ENCODE data around the gene PPP1R13B. TPM values are rescaled to one million over a fixed set of nuclear protein-coding genes. Genes with fewer than 3 reads are reported as not detected.

PPP1R13B gene
- polyA plus RNA-seq, 1 donor (not counting 4 experiments of a cell fraction or from before 2014, with no cell fraction given), result 7.7 TPM

DNA sequence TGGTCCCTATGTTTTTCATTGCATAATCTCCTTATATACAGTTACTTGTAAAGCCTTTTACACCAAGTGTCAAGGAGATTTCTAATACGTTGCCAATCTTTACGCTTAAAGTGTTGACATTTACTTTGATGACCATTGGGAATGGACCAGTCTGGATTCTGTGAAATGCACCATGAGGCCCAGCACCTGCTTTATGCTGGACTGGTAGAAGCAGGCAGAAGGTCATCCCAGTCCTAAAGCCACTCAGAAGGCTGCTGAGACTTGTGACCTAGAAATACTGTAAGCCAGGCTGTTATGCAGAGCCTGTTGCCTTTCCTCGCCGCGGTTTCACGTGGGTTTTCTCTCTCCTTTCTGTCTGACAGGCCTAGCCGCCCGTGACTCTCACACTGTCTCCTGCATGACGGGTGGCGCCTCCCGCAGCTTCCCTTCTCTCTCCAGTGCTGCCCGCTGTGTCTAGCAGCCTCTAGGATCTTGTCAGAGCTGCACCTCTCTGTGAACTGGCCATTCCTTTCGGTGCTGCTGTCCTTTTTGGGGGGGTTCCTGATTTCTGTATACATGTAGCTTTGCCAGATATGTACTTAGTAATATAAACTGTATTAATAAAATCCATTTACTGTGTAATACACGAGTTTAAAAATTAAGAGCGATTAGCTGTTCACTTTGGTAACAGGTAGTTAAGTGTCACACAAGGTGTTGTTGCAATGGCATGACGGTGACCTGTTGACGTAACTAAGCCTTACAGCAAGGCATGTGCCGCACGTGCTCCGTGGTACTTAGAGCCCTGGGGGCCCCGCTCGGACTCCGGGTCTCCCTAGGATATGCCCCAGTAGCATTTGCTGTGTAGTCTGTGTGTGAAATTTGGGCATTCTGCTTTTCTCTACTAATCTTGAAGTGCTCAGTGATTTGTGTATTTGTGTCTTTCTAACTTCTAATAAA lies 161.8 kb downstream of the PPP1R13B start:
- no peak overlapping the region for H3K27ac ChIP-seq (ENCODE audit: control insufficient read depth, insufficient read depth, low read length)
- H3K36me3 ChIP-seq (ENCODE audit: control insufficient read depth in 2 of 2, extremely low read depth in 1 of 2, insufficient read depth in 2 of 2, low read length in 2 of 2), result peaks cover 41 to 53% of the 10 kb centered on the region in 2 experiments
- TF ChIP-seq, protein P1, sequence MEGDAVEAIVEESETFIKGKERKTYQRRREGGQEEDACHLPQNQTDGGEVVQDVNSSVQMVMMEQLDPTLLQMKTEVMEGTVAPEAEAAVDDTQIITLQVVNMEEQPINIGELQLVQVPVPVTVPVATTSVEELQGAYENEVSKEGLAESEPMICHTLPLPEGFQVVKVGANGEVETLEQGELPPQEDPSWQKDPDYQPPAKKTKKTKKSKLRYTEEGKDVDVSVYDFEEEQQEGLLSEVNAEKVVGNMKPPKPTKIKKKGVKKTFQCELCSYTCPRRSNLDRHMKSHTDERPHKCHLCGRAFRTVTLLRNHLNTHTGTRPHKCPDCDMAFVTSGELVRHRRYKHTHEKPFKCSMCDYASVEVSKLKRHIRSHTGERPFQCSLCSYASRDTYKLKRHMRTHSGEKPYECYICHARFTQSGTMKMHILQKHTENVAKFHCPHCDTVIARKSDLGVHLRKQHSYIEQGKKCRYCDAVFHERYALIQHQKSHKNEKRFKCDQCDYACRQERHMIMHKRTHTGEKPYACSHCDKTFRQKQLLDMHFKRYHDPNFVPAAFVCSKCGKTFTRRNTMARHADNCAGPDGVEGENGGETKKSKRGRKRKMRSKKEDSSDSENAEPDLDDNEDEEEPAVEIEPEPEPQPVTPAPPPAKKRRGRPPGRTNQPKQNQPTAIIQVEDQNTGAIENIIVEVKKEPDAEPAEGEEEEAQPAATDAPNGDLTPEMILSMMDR (optimal IDR thresholded peaks at IDR 0.05 in 1 of 3, IDR thresholded peaks at IDR 0.05 in 1 of 3, conservative IDR thresholded peaks at IDR 0.05 in 1 of 3; ENCODE audit: extremely low read depth in 1 of 3, insufficient read depth in 2 of 3, low read length in 3 of 3), result no peak
- TF ChIP-seq EZH2 (IDR thresholded peaks at IDR 0.05; ENCODE audit: low read length), result no peak
- H3K4me2 ChIP-seq (ENCODE audit: control insufficient read depth, extremely low read depth, insufficient read depth, low read depth, low read length), result no peak overlapping the region
- no peak overlapping the region for H3K9ac ChIP-seq (ENCODE audit: control insufficient read depth, extremely low read depth, insufficient read depth, low read length)
- peaks cover 7% of the 10 kb centered on the region for H3K79me2 ChIP-seq (ENCODE audit: control insufficient read depth, insufficient read depth, low read length)
- H3K9me3 ChIP-seq (ENCODE audit: control insufficient read depth, low read depth, low read length), result no peaks in the 10 kb centered on the region
- H3K27me3 ChIP-seq (ENCODE audit: control insufficient read depth, extremely low read depth, insufficient read depth, low read length), result no peaks in the 10 kb centered on the region
- peaks cover 9% of the 10 kb centered on the region for H3K4me1 ChIP-seq (ENCODE audit: control insufficient read depth, extremely low read depth, insufficient read depth, low read length)
- no peak overlapping the region for H3K4me3 ChIP-seq (ENCODE audit: control insufficient read depth in 2 of 3, extremely low read depth in 1 of 3, insufficient read depth in 2 of 3, low read depth in 1 of 3, low read length in 3 of 3)
- DNase-seq (ENCODE audit: low read depth, low spot score) (no peak), FAIRE-seq (no peak)
- no peaks in the 10 kb centered on the region for H3K9me1 ChIP-seq (ENCODE audit: control insufficient read depth, extremely low read depth, insufficient read depth, low read length)
- dilution Hi-C loops (cut with MboI; ENCODE audit: extremely low pct_ligation_motif_present, low sequenced_read_pairs), result no loop called here
- no peak overlapping the region for H2AFZ ChIP-seq (ENCODE audit: control insufficient read depth, low read length)
- peaks cover 4% of the 10 kb centered on the region for H4K20me1 ChIP-seq (ENCODE audit: control insufficient read depth, extremely low read depth, insufficient read depth, low read length)

DNA sequence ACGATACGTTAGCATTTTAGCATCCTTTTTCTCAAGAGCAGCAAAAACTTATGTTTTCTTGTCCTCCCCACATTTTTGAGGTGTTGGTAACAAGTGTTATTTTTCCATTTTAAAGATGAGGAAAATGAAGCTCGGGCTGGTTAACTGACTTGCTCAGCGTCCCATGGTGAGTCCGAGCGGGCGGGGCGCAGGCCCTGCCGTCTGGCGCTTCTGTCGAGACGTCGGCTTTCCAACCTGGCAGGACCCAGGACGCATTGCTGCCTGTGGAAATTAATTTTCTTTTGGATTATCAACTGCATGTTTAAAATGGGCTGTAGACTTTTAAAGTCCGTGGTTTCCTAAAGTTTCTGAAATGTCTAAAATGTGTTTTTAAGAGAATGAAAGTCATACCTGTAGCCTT lies 162.5 kb downstream of the PPP1R13B start:
- H3K4me2 ChIP-seq (ENCODE audit: control insufficient read depth, extremely low read depth, insufficient read depth, low read depth, low read length), result no peak overlapping the region
- no peak for DNase-seq (ENCODE audit: low read depth, low spot score)
- H3K4me1 ChIP-seq (ENCODE audit: control insufficient read depth, extremely low read depth, insufficient read depth, low read length), result peaks cover 9% of the 10 kb centered on the region
- H3K27ac ChIP-seq (ENCODE audit: control insufficient read depth, insufficient read depth, low read length), result no peak overlapping the region
- dilution Hi-C loops (cut with MboI; ENCODE audit: extremely low pct_ligation_motif_present, low sequenced_read_pairs), result no loop called here
- TF ChIP-seq EZH2 (IDR thresholded peaks at IDR 0.05; ENCODE audit: low read length), result no peak
- TF ChIP-seq, protein P1 (optimal IDR thresholded peaks at IDR 0.05 in 1 of 3, IDR thresholded peaks at IDR 0.05 in 1 of 3, conservative IDR thresholded peaks at IDR 0.05 in 1 of 3; ENCODE audit: extremely low read depth in 1 of 3, insufficient read depth in 2 of 3, low read length in 3 of 3), result no peak
- peaks cover 4% of the 10 kb centered on the region for H3K79me2 ChIP-seq (ENCODE audit: control insufficient read depth, insufficient read depth, low read length)
- H3K9ac ChIP-seq (ENCODE audit: control insufficient read depth, extremely low read depth, insufficient read depth, low read length), result no peak overlapping the region
- FAIRE-seq, result no peak
- no peaks in the 10 kb centered on the region for H3K9me3 ChIP-seq (ENCODE audit: control insufficient read depth, low read depth, low read length)
- H3K4me3 ChIP-seq (ENCODE audit: control insufficient read depth in 2 of 3, extremely low read depth in 1 of 3, insufficient read depth in 2 of 3, low read depth in 1 of 3, low read length in 3 of 3), result no peak overlapping the region
- no peak overlapping the region for H2AFZ ChIP-seq (ENCODE audit: control insufficient read depth, low read length)
- H3K36me3 ChIP-seq (ENCODE audit: control insufficient read depth in 2 of 2, extremely low read depth in 1 of 2, insufficient read depth in 2 of 2, low read length in 2 of 2), result peaks cover 42 to 54% of the 10 kb centered on the region in 2 experiments
- peaks cover 4% of the 10 kb centered on the region for H4K20me1 ChIP-seq (ENCODE audit: control insufficient read depth, extremely low read depth, insufficient read depth, low read length)
- no peaks in the 10 kb centered on the region for H3K27me3 ChIP-seq (ENCODE audit: control insufficient read depth, extremely low read depth, insufficient read depth, low read length)
- H3K9me1 ChIP-seq (ENCODE audit: control insufficient read depth, extremely low read depth, insufficient read depth, low read length), result no peaks in the 10 kb centered on the region
